HFFc6 (cell line): Measurements from ENCODE around the gene TEDC2. TPM values are rescaled to one million over a fixed set of nuclear protein-coding genes. Genes with fewer than 3 reads are reported as not detected.

ENCODE experiments used
- DNase-seq: peaks from one replicate; pipeline ENCODE4 v3.0.0-alpha.2; 2018
- H3K27ac Mint-ChIP-seq: 2 replicates; pipeline ENCODE4 v1.8.0; 2020; ENCODE audit warnings: mild to moderate bottlenecking, mixed read lengths
- H3K27me3 Mint-ChIP-seq: 2 replicates; pipeline ENCODE4 v1.8.0; 2021; ENCODE audit warnings: mild to moderate bottlenecking, moderate library complexity, mixed read lengths; ENCODE audit not compliant: insufficient read depth
- H3K36me3 Mint-ChIP-seq: 2 replicates; pipeline ENCODE4 v1.8.0; 2021; ENCODE audit warnings: low read depth, mixed read lengths
- H3K4me1 Mint-ChIP-seq: 2 replicates; pipeline ENCODE4 v1.8.0; 2020; ENCODE audit warnings: low read depth, mixed read lengths
- H3K4me3 Mint-ChIP-seq: 2 replicates; pipeline ENCODE4 v1.8.0; 2020; ENCODE audit warnings: mild to moderate bottlenecking, moderate library complexity, mixed read lengths
- H3K9me3 Mint-ChIP-seq: 2 replicates; pipeline ENCODE4 v1.8.0; 2020; ENCODE audit warnings: mild to moderate bottlenecking, mixed read lengths
- CTCF ChIP-seq: fragments of 200-600 bp; sonication (generic); IDR thresholded peaks from 2 replicates; pipeline ENCODE4 v1.5.0; 2021; ENCODE audit warnings: antibody characterized with exemption, mild to moderate bottlenecking
- total RNA-seq, 6 experiments: library from RNA; stranded (reverse); fragmentation: NEBNext Ultra II Directional; extraction: Animal tissue kit (Norgen Biotek cat#: 25700); gene quantifications; 2 replicates in 1 of 6; 3 replicates in 5 of 6; pipeline ENCODE4 v1.2.3, GENCODE V29; 2021

Gene TEDC2
- total RNA-seq, 6 experiments from 2014 or later = 3.6 to 8.3 (median 8.0) TPM

GRCh38 chr16:2497695-2498484 lies 38.0 kb downstream of the TEDC2 start:
- Mint-ChIP-seq H3K4me1 (peaks cover 4% of the 10 kb centered on the region; the same call in 1 of the 2 replicates), H3K4me3 (no peak overlapping the region), H3K36me3 (no peaks in the 10 kb centered on the region; the same call in 1 of the 2 replicates), H3K27me3 (no peaks in the 10 kb centered on the region), H3K9me3 (no peaks in the 10 kb centered on the region), H3K27ac (no peak overlapping the region)
- no peak for DNase-seq
- no peak for TF ChIP-seq CTCF

- Mint-ChIP-seq H3K4me1 (peaks cover 5% of the 10 kb centered on the region; the same call in 1 of the 2 replicates), H3K27me3 (no peaks in the 10 kb centered on the region), H3K4me3 (no peak overlapping the region), H3K36me3 (no peaks in the 10 kb centered on the region; the same call in 1 of the 2 replicates), H3K9me3 (no peaks in the 10 kb centered on the region), H3K27ac (no peak overlapping the region)
- no peak for DNase-seq
- no peak for TF ChIP-seq CTCF
These were observed 38.8 kb downstream of the TEDC2 start for GRCh38 chr16:2498531-2499253.

- TF ChIP-seq CTCF = no peak
- no peak for DNase-seq
- Mint-ChIP-seq H3K27me3 (no peaks in the 10 kb centered on the region), H3K4me1 (peaks cover 5% of the 10 kb centered on the region; the same call in 1 of the 2 replicates), H3K36me3 (no peaks in the 10 kb centered on the region; the same call in 1 of the 2 replicates), H3K4me3 (no peak overlapping the region), H3K9me3 (no peaks in the 10 kb centered on the region), H3K27ac (no peak overlapping the region)
These were observed 39.5 kb downstream of the TEDC2 start for GRCh38 chr16:2499454-2499853.

- no peak overlapping the region for H3K4me3 Mint-ChIP-seq
- H3K4me1 Mint-ChIP-seq = peaks cover 5% of the 10 kb centered on the region; the same call in 1 of the 2 replicates
- H3K36me3 Mint-ChIP-seq = no peaks in the 10 kb centered on the region; the same call in 1 of the 2 replicates
- no peak for TF ChIP-seq CTCF
- H3K27me3 Mint-ChIP-seq = no peaks in the 10 kb centered on the region
- H3K9me3 Mint-ChIP-seq = no peaks in the 10 kb centered on the region
- H3K27ac Mint-ChIP-seq = no peak overlapping the region
- no peak for DNase-seq
These were observed 40.1 kb downstream of the TEDC2 start for GRCh38 chr16:2499890-2500429.

GRCh38 chr16:2500430-2500917 lies 40.6 kb downstream of the TEDC2 start:
- H3K27ac Mint-ChIP-seq = no peak overlapping the region
- no peak overlapping the region for H3K4me3 Mint-ChIP-seq
- no peaks in the 10 kb centered on the region; the same call in 1 of the 2 replicates for H3K36me3 Mint-ChIP-seq
- no peak for DNase-seq
- no peaks in the 10 kb centered on the region for H3K9me3 Mint-ChIP-seq
- no peak for TF ChIP-seq CTCF
- peaks cover 5% of the 10 kb centered on the region; the same call in 1 of the 2 replicates for H3K4me1 Mint-ChIP-seq
- H3K27me3 Mint-ChIP-seq = no peaks in the 10 kb centered on the region
